Heart right ventricle (tissue), 16 donors: ENCODE data around the gene NID2. TPM values are rescaled to one million over a fixed set of nuclear protein-coding genes. Genes with fewer than 3 reads are reported as not detected.

ENCODE experiments used
- ATAC-seq, 8 donors: fragments of 200-7000 bp; cut with Tn5 transposase; one replicate each; pipeline ENCODE4 v1.9.1; 2020; ENCODE audit warnings: mild to moderate bottlenecking in 8 of 8, moderate library complexity in 8 of 8, moderate number of reproducible peaks in 1 of 8
- DNase-seq, 2 donors: peaks; one replicate each; pipeline ENCODE4 v3.0.0-alpha.2; 2020
- H3K27ac ChIP-seq, 10 donors: fragments of 200-600 bp; sonication (generic) in 2 of 10; one replicate each; pipeline versions ENCODE4 v1.5.0 to v1.8.0; 2020 to 2022; ENCODE audit warnings: mild to moderate bottlenecking in 3 of 10
- H3K27me3 ChIP-seq, 7 donors: fragments of 200-600 bp; one replicate each; pipeline ENCODE4 v1.8.0; 2021 to 2022; ENCODE audit warnings: mild to moderate bottlenecking in 2 of 7
- H3K36me3 ChIP-seq, 9 donors: fragments of 200-600 bp; sonication (generic) in 1 of 9; one replicate each; pipeline versions ENCODE4 v1.5.0 to v1.8.0; 2020 to 2022; ENCODE audit warnings: mild to moderate bottlenecking in 2 of 9
- H3K4me1 ChIP-seq, 9 donors: fragments of 200-600 bp; sonication (generic) in 1 of 9; one replicate each; pipeline versions ENCODE4 v1.5.0 to v1.8.0; 2020 to 2022; ENCODE audit warnings: mild to moderate bottlenecking in 4 of 9
- H3K4me3 ChIP-seq, 10 donors: fragments of 200-600 bp; sonication (generic) in 2 of 10; one replicate each; pipeline versions ENCODE4 v1.5.0 to v1.8.0; 2020 to 2022; ENCODE audit warnings: mild to moderate bottlenecking in 7 of 10, moderate library complexity in 2 of 10
- H3K9me3 ChIP-seq, 11 donors: fragments of 200-600 bp in 10 of 11; sonication (generic) in 2 of 11; one replicate each; pipeline versions ENCODE4 v1.5.0 to v1.8.0; 2013 to 2022; ENCODE audit warnings: mild to moderate bottlenecking in 2 of 11, control low read depth in 1 of 11, moderate library complexity in 1 of 11
- CTCF ChIP-seq, 9 donors: fragments of 200-600 bp; sonication (generic) in 2 of 9; IDR thresholded peaks; one replicate each; pipeline versions ENCODE4 v1.5.0 to v1.8.0; 2021 to 2022; ENCODE audit warnings: antibody characterized with exemption in 9 of 9, mild to moderate bottlenecking in 5 of 9, moderate library complexity in 1 of 9
- WGBS, 2 donors: extraction: QIAGEN DNeasy Blood & Tissue Kit; methylation state at CpG; one replicate each; pipeline ENCODE4 v1.1.7; 2013; ENCODE audit warnings: inconsistent platforms in 1 of 2; 5-methylcytosine and 5-hydroxymethylcytosine counted together
- intact Hi-C, 10 donors: fragments of 100-400 bp; cut with DNase I; formaldehyde crosslinking; loops; one replicate each; pipeline versions ENCODE4 v1.11.1 to v1.14.2; 2022
- polyA plus RNA-seq, 2 donors: library from polyadenylated mRNA; stranded (reverse); fragments of 200-250 nt; gene quantifications; one replicate each; pipeline ENCODE4 v1.2.3, GENCODE V29; 2013
- total RNA-seq, 10 donors: library from RNA; stranded (reverse); fragmentation: NEBNext Ultra II Directional in 3 of 10; extraction: Animal tissue kit (Norgen Biotek cat#: 25700) in 3 of 10; gene quantifications; one replicate each; pipeline versions ENCODE4 v1.2.1 to v1.2.4, GENCODE V29; 2021 to 2023
- donor health status: Arrhythmogenic right ventricular cardiomyopathy.
- donor health status: ischemic (EF 13 %, LVEDD 7.1; RV severe dilation, severe dysfunction).
- donor health status: healthy with polysubstance abuse.
- donor health status: DM: no; HTN: yes; CAD: no.
- donor health status: DM: no; HTN: no; CAD: no.
- donor health status: ischemic (EF 25% LVEDD 6.9; RV normal size, moderate dysfunction).
- donor health status: ischemic (EF 25% LVEDD 5.7; RV mildly dilated, moderate dysfunction).
- donor health status: healthy.
- donor health status: DM: yes; HTN: yes; CAD: no.
- donor health status: Ischemic cardiomyopathy.
- donor health status: ischemic (EF 35%, LVEDD 5.7; RV mildly dilated, moderate dysfunction).
- donor health status: nonischemic (EF 11% LVEDD 7.7; RV severe dilation, severe dysfunction).
- donor health status: DM: yes; HTN: yes; CAD: no.
- donor health status: PGD.
- donor health status: ischemic (EF 29% LVEDD 5.4; RV normal size, mild dysfunction).
- donor health status: nonischemic (EF 23%, LVEDD 6.1; RV moderate dilation, normal function).

NID2 gene
- total and polyA plus RNA-seq, 12 donors, result 15.1 to 66.0 (median 36.5) TPM

GRCh38 chr14:51960866-51961265 lies 108.0 kb downstream of the NID2 start:
- peaks cover 0 to 32% (median 4%) of the 10 kb centered on the region in 9 donors for H3K4me1 ChIP-seq
- H3K27me3 ChIP-seq, result no peaks in the 10 kb centered on the region
- no peak overlapping the region for H3K4me3 ChIP-seq
- no peak for TF ChIP-seq CTCF (IDR thresholded peaks at IDR 0.05)
- ATAC-seq, result no peak
- H3K9me3 ChIP-seq, result peaks cover 0 to 35% (median 24%) of the 10 kb centered on the region in 11 donors
- intact Hi-C loops, result no loop called here
- no peak for DNase-seq
- H3K36me3 ChIP-seq, result peaks cover 0 to 39% (median 0%) of the 10 kb centered on the region in 9 donors
- no peak overlapping the region for H3K27ac ChIP-seq

- peaks cover 0 to 42% (median 0%) of the 10 kb centered on the region in 9 donors for H3K36me3 ChIP-seq
- no peak overlapping the region for H3K4me3 ChIP-seq
- no peak overlapping the region for H3K27ac ChIP-seq
- peaks cover 0 to 35% (median 24%) of the 10 kb centered on the region in 11 donors for H3K9me3 ChIP-seq
- 99 to 100% methylated on average over 1 of the region's 1 CpG for WGBS, 2 donors
- no peak for ATAC-seq
- TF ChIP-seq CTCF (IDR thresholded peaks at IDR 0.05), result no peak
- peaks cover 0 to 32% (median 4%) of the 10 kb centered on the region in 9 donors for H3K4me1 ChIP-seq
- H3K27me3 ChIP-seq, result no peaks in the 10 kb centered on the region
- no peak for DNase-seq
- intact Hi-C loops, result loop anchor here in 1 of 10 donors (10.0 kb wide), 1 partner anchor 75 kb away; no protein-coding TSS in a partner anchor
These were observed 108.9 kb downstream of the NID2 start for GRCh38 chr14:51959928-51960327.

GRCh38 chr14:51957950-51958349 lies 110.9 kb downstream of the NID2 start:
- no peak overlapping the region for H3K27ac ChIP-seq
- no peaks in the 10 kb centered on the region for H3K27me3 ChIP-seq
- no peak overlapping the region for H3K4me3 ChIP-seq
- DNase-seq (no peak), ATAC-seq (peak in 5 of 8 donors; percentile 29 to 61 (median 39))
- 38 to 52% methylated on average over 2 of the region's 2 CpGs for WGBS, 2 donors
- H3K36me3 ChIP-seq, result peaks cover 0 to 53% (median 0%) of the 10 kb centered on the region in 9 donors
- TF ChIP-seq CTCF (IDR thresholded peaks at IDR 0.05), result no peak
- H3K4me1 ChIP-seq, result peaks cover 0 to 18% (median 4%) of the 10 kb centered on the region in 9 donors
- H3K9me3 ChIP-seq, result peaks cover 0 to 35% (median 24%) of the 10 kb centered on the region in 11 donors
- intact Hi-C loops, result loop anchor here in 1 of 10 donors (10.0 kb wide), 1 partner anchor 73 kb away; no protein-coding TSS in a partner anchor

Other genes with a start within 250 kb of the NID2 start
- gene GNG2, start 208.4 kb downstream of the NID2 start, total RNA-seq, result 10 to 100 TPM in 2 of 10 donors, 1 to 10 TPM in 8; 3.6 to 20.6 (median 8.0) TPM
- 1 to 10 TPM; 3.6 to 5.6 TPM for gene GNG2, start 208.4 kb downstream of the NID2 start, polyA plus RNA-seq
- gene RTRAF, start 79.5 kb downstream of the NID2 start, total RNA-seq, result 100 to 1,000 TPM; 181 to 258 (median 214) TPM
- 100 to 1,000 TPM; 178 to 276 TPM for gene RTRAF, start 79.5 kb downstream of the NID2 start, polyA plus RNA-seq
- gene PTGDR, start 198.6 kb upstream of the NID2 start, total RNA-seq, result 1 to 10 TPM in 2 of 10 donors, under 1 TPM in 8; 0.17 to 1.1 (median 0.47) TPM
- gene PTGDR, start 198.6 kb upstream of the NID2 start, polyA plus RNA-seq, result 1 to 10 TPM in 1 of 2 donors, under 1 TPM in 1; 0.33 to 1.9 TPM
- 1 to 10 TPM in 3 of 10 donors, under 1 TPM in 7; 0.11 to 2.4 (median 0.33) TPM for gene PTGER2, start 245.3 kb upstream of the NID2 start, total RNA-seq
- gene PTGER2, start 245.3 kb upstream of the NID2 start, polyA plus RNA-seq, result under 1 TPM; 0.22 to 0.65 TPM